Parathyroid adenoma (tissue), 2 donors: ENCODE data around the gene KLF13.

Experiments used
- H2AFZ ChIP-seq: fragments of 300-600 bp; sonication (generic); one replicate; pipeline ENCODE4 v1.7.0; 2017; ENCODE audit warnings: antibody characterized with exemption, mild to moderate bottlenecking
- H3K27ac ChIP-seq: fragments of 300-600 bp; sonication (generic); one replicate; pipeline ENCODE4 v1.7.0; 2017
- H3K27me3 ChIP-seq: fragments of 300-600 bp; sonication (generic); one replicate; pipeline ENCODE4 v1.7.0; 2017; ENCODE audit warnings: low read length; ENCODE audit not compliant: control insufficient read depth, insufficient read depth
- H3K36me3 ChIP-seq: fragments of 300-600 bp; sonication (generic); one replicate; pipeline ENCODE4 v1.7.0; 2017; ENCODE audit warnings: low read length; ENCODE audit not compliant: control insufficient read depth, insufficient read depth
- H3K4me1 ChIP-seq: fragments of 300-600 bp; sonication (generic); one replicate; pipeline ENCODE4 v1.7.0; 2017; ENCODE audit warnings: control low read depth
- H3K4me2 ChIP-seq: fragments of 300-600 bp; sonication (generic); one replicate; pipeline ENCODE4 v1.7.0; 2017; ENCODE audit warnings: low read length
- H3K4me3 ChIP-seq: fragments of 300-600 bp; sonication (generic); one replicate; pipeline ENCODE4 v1.7.0; 2017; ENCODE audit warnings: low read depth, low read length
- H3K79me2 ChIP-seq: fragments of 300-600 bp; sonication (generic); one replicate; pipeline ENCODE4 v1.7.0; 2017; ENCODE audit warnings: control low read depth
- H3K9ac ChIP-seq: fragments of 300-600 bp; sonication (generic); one replicate; pipeline ENCODE4 v1.7.0; 2017; ENCODE audit warnings: mild to moderate bottlenecking
- H3K9me3 ChIP-seq: fragments of 300-600 bp; sonication (generic); one replicate; pipeline ENCODE4 v1.7.0; 2017; ENCODE audit warnings: low read length; ENCODE audit not compliant: control insufficient read depth
- CTCF ChIP-seq: fragments of 300-600 bp; sonication (generic); IDR thresholded peaks from one replicate; pipeline ENCODE4 v1.7.0; 2017; ENCODE audit warnings: antibody characterized with exemption, mild to moderate bottlenecking
- donor health status: primary hyperparathyroidism.

KLF13 gene

GRCh38 chr15:31294067-31294466 lies 32.6 kb upstream of the KLF13 start:
- Histone ChIP-seq H3K4me1 (no peaks in the 10 kb centered on the region), H3K9ac (no peak overlapping the region), H3K4me2 (no peak overlapping the region), H3K36me3 (no peaks in the 10 kb centered on the region), H3K27me3 (no peaks in the 10 kb centered on the region), H3K27ac (no peak overlapping the region), H3K4me3 (no peak overlapping the region), H3K79me2 (no peaks in the 10 kb centered on the region), H2AFZ (no peak overlapping the region), H3K9me3 (no peaks in the 10 kb centered on the region)
- TF ChIP-seq CTCF = no peak

GRCh38 chr15:31295658-31296057 lies 31.0 kb upstream of the KLF13 start:
- Histone ChIP-seq H3K9ac (no peak overlapping the region), H3K79me2 (no peaks in the 10 kb centered on the region), H3K36me3 (no peaks in the 10 kb centered on the region), H3K4me1 (no peaks in the 10 kb centered on the region), H3K27ac (no peak overlapping the region), H3K9me3 (no peaks in the 10 kb centered on the region), H2AFZ (no peak overlapping the region), H3K4me3 (no peak overlapping the region), H3K27me3 (no peaks in the 10 kb centered on the region), H3K4me2 (no peak overlapping the region)
- TF ChIP-seq CTCF = no peak

- Histone ChIP-seq H3K27me3 (no peaks in the 10 kb centered on the region), H2AFZ (no peak overlapping the region), H3K4me1 (no peaks in the 10 kb centered on the region), H3K27ac (no peak overlapping the region), H3K9me3 (no peaks in the 10 kb centered on the region), H3K36me3 (no peaks in the 10 kb centered on the region), H3K79me2 (no peaks in the 10 kb centered on the region), H3K4me2 (no peak overlapping the region), H3K4me3 (no peak overlapping the region), H3K9ac (no peak overlapping the region)
- no peak for TF ChIP-seq CTCF
Observed at GRCh38 chr15:31296219-31296645, 30.4 kb upstream of the KLF13 start.

- Histone ChIP-seq H3K27me3 (no peaks in the 10 kb centered on the region), H3K27ac (no peak overlapping the region), H3K4me2 (no peak overlapping the region), H3K4me1 (no peaks in the 10 kb centered on the region), H3K36me3 (no peaks in the 10 kb centered on the region), H3K4me3 (no peak overlapping the region), H3K9ac (no peak overlapping the region), H2AFZ (peak overlapping the region; percentile 28), H3K79me2 (no peaks in the 10 kb centered on the region), H3K9me3 (no peaks in the 10 kb centered on the region)
- no peak for TF ChIP-seq CTCF
Observed at GRCh38 chr15:31296646-31297574, 29.7 kb upstream of the KLF13 start.
